C1 segment of cervical spinal cord (tissue), 14 donors: ENCODE measurements around the gene ZNF808.
"Not testable (repeated sequence)": the region's sequence is repeated elsewhere in the genome, so short reads cannot be mapped to it uniquely, and the experiment has no call there.

Experiments used
- DNase-seq, 14 donors: peaks; one replicate each; lab custom pipeline; 2025; lab: John Stamatoyannopoulos, UW

ZNF808 gene

DNA sequence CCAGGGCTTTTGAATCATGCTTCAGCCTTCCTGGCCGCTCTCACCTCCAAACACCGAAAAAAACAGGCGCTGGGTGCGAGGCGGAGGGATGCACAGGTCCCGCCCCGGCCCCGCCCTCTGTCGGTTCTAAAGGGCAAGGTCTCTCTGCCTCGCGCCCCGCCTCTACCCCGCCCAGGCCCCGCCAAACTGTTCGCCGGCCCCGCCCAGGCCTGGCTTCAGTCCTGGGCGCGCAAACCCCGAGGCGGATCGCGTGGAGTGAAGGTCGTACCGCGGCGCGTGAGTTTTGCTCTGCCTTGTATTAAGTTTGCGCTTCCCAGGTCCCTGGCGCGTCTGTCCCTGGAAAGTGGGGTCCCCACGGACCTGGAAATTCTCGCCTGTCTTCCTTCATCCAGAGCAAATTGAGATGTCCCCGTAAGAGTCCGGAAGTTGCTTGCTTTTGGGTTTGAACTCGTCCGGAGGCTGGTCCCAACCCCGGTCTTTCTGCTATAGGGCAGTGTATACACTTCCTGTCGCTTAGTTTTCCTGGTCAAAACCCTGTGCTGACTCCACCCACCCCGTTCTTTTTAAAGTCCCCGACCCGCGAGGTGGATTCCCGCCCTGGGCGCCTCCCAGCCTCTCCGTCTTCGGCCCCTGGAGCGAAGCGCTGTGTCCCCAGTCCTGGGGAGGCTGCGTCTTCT lies 8.4 kb downstream of the ZNF808 start:
- DNase-seq: peak in 11 of 14 donors; percentile 4 to 90 (median 37)

DNA sequence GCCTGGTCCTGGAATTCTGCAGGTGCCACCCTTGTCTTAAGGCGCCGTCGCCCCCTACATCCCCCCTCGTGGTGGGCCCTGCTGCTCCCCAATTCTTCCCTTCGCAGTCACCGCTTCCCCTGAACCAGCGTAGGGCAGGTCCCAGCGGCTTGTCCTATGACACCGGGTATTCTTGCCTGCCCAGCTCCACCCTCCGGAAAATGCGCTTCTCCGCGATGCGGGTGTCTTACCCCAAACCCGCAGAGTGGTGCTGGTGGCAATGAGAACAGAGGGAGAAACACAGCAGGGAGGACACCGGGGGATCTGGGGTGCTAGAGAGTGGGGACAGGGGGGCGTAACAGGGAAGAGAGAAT lies 9.0 kb downstream of the ZNF808 start:
- DNase-seq: peak in 3 of 14 donors; percentile 10 to 51 (median 14)

DNA sequence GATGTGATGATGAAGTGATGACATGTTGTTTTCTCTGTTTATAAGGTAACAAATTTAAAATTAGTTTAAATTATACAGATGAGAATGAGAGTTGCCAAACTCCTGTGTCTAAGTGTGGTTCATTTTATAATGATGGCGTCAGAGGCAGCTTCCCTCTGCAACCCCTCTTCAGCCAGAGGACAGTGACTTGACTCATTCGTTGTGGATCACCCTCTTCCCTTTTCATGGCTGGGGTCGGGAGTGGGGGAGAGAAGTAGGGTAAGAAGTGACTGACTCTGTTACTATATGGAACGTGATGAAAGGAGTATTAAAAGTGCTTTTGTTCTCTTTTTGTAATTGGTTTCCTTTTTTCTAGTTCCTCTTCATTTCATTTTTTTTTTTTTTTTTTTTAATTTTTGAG lies 11.3 kb downstream of the ZNF808 start:
- DNase-seq: not testable (repeated sequence)

DNA sequence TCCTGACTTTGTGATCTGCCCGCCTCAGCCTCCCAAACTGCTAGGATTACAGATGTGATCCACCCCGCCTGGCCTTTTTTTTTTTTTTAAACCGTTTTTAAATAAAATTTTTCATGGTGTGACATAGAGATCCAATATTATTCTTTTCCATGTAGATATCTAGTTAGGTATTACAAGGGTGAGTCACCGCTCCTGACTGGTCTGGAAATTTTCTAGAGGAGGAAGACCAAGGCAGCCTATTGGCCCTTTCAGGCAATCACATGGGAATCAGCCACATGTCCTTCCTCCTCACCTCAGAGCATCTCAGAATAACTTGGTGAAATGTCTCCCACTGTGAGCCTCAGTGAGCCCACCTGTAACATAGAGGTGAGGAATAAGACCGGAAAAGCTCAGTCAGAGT lies 13.7 kb downstream of the ZNF808 start:
- not testable (repeated sequence) for DNase-seq

DNA sequence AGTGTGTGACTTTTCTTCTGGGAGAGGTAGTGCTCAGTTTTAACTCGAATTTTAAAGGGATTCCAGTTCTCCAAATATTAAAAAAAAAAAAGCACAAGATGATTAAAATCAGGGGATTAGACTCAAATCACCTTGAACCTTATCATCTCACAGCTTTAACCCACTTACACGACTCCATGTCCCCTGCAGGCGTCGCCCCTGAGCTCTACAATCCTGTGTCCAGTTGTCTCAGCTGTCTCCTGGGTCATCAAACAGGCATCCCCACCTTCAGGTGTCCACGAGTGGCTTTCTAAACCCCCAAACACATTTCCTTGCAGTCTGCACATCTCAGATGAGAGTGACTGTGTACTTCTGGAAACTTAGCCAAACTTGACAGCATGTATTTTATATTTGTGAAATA lies 14.1 kb downstream of the ZNF808 start:
- no peak for DNase-seq

DNA sequence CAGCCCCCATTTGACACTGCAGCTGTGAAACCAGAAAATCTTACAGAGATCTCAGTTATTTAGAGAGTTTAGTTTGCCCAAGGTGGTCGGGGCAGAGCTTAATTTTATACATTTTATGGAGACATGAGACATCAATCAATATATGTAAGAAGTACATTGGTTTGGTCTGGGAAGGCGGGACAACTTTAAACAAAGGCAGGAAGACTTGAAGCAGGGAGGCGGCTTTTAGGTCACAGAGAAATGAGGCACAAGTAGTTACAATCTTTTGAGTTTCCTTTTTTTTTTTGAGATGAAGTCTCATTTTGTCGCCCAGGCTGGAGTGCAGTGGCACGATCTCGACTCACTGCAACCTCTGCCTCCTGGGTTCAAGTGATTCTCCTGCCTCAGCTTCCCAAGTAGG lies 15.1 kb downstream of the ZNF808 start:
- DNase-seq: not testable (repeated sequence)

DNA sequence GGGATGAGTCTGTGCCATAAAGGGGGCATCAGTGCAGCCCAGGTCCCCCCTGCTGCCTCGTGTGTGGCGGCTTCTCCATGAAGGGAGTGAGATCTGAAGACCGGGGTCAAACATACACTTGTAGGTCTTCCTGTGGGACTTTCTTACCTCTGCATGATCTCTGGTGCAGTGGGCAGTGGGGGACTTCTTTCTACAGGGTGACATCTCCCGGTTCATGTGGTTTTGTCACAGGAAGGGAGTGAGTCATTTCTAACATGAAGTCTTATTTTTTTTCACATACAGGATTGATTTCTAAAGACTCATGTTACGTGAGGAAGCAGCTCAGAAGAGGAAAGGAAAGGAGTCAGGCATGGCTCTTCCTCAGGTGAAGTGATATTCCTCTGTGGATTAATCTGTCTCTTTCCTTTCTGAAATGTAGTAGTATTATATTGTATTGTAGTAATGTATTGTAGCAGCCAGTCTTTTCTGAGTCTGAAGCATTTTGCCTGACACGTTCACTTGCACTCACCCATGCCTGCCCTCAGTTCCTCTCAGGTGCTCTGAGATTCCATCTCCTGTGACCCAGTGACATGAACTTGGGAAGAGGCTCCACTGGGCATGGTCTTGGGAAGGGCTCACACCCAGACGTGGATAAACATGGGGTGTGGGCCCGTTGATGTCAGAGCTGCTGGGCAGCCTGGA lies 15.7 kb downstream of the ZNF808 start:
- no peak for DNase-seq

DNA sequence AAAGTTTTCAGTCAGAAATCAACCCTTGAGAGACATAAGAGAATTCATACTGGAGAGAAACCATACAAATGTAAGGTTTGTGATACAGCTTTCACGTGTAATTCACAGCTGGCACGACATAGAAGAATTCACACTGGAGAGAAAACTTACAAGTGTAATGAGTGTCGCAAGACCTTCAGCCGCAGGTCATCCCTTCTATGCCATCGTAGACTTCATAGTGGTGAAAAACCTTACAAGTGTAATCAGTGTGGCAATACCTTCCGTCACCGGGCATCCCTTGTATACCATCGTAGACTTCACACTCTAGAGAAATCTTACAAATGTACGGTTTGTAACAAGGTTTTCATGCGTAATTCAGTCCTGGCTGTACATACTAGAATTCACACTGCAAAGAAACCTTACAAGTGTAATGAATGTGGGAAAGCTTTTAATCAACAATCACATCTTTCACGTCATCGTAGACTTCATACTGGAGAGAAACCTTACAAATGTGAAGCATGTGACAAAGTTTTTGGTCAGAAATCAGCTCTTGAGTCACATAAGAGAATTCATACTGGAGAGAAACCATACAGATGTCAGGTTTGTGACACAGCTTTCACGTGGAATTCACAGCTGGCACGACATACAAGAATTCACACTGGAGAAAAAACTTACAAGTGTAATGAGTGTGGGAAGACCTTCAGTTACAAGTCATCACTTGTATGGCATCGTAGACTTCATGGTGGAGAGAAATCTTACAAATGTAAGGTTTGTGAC lies 26.9 kb downstream of the ZNF808 start:
- no peak for DNase-seq

DNA sequence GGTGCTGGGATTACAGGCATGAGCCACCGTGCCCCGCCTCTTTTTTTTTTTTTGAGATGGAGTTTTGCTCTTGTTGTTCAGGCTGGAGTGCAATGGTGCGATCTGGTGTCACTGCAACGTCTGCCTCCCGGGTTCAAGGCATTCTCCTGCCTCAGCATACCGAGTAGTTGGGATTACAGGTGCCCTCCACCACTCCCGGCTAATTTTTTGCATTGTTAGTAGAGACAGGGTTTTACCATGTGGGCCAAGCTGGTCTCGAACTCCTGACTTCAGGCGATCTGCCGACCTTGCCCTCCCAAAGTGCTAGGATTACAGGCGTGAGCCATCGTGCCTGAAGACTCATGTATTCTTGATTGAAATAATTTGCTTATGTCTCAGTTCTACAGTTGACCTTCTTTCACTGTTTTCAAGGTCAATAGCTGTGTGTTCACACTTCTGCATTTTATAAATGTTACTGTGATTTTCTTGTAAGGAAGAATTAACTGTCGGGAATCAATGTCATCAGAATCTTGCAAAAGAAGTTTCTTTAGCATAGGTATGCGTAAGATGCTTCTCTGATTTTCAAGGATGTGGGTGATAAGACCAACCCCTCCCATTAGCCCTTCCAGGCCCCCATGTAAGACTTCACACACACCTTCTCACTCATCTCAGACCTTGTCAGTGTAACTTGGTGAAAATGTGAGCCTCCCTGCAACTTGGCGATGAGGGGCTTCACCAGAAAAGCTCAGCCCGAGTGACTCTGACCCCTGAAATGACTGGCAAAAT lies 29.9 kb downstream of the ZNF808 start:
- no peak for DNase-seq

DNA sequence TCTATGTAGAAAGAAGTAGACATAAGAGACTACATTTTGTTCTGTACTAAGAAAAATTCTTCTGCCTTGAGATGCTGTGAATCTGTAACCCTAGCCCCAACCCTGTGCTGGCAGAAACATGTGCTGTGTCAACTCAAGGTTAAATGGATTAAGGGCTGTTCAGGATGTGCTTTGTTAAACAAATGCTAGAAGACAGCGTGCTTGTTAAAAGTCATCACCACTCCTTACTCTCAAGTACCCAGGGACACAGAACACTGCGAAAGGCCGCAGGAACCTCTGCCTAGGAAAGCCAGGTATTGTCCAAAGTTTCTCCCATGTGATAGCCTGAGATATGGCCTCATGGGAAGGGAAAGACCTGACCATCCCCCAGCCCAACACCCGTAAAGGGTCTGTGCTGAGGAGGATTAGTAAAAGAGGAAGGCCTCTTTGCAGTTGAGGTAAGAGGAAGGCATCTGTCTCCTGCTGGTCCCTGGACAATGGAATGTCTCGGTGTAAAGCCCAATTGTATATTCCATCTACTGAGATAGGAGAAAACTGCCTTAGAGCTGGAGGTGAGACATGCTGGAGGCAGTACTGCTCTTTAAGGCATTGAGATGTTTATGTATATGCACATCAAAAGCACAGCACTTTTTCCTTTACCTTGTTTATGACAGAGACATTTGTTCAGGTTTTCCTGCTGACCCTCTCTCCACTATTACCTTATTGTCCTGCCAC lies 31.4 kb downstream of the ZNF808 start:
- not testable (repeated sequence) for DNase-seq

DNA sequence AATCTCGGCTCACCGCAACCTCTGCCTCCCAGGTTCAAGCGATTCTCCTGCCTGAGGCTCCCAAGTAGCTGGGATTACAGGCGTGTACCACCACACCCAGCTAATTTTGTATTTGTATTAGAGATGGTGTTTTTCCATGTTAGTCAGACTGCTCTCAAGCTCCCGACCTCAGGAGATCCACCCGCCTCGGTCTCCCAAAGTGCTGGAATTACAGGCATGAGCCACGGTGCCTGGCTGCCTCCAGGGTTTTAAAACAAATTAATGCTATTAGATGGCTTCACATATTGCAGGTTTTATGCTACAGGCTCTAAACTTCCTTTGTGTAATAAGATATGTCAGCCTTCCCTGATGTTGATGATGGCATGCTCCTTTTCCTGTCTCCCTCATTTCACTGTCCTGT lies 34.1 kb downstream of the ZNF808 start:
- DNase-seq: not testable (repeated sequence)

DNA sequence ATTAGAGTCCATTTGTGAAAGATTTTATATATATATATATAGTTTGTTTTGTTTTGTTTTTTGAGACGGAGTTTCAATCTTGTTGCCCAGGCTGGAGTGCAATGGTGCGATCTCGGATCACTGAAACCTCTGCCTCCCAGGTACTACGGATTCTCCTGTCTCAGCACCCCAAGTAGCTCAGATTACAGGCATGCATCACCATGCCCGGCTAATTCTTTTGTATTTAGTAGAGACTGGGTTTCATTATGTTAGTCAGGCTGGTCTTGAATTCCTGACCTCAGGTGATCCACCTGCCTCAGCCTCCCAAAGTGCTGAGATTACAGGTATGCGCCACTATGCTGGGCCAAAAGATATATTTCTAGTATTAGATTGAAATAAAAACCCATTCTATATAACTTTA lies 38.7 kb downstream of the ZNF808 start:
- DNase-seq: no peak

DNA sequence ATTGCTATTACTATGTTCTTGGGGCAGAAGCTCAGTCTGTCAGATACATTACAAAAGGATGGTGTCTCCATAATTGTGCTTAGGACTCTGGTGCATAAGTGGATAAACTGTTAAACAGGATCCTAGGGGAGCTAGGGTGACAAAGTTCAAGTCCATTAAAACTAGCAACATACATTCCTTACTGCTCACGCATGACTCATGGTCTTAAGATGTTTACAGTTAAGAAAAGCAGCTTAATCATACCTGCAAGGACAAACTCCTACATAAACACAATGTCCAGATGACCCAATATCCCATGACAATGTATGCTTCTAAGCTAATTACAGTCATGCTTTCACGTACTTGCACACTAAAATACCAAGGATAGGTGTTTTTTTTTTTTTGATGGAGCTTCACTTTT lies 39.1 kb downstream of the ZNF808 start:
- no peak for DNase-seq

DNA sequence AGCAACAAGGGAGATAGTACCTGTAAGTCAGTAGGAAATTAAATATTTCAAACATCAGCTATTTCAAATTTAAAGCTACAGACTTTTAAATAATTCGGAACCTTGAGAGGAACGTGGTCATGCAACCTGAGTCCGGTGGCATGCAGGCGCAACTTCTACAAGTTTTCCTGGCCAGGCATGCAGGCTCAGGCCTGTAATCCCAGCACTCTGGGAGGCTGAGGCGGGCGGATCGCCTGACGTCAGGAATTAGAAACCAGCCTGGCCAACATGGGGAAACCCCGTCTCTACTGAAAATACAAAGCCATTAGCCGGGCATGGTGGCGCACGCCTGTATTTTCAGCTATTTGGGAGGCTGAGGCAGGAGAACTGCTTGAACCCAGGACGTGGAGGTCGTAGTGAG lies 40.5 kb downstream of the ZNF808 start:
- DNase-seq: no peak

DNA sequence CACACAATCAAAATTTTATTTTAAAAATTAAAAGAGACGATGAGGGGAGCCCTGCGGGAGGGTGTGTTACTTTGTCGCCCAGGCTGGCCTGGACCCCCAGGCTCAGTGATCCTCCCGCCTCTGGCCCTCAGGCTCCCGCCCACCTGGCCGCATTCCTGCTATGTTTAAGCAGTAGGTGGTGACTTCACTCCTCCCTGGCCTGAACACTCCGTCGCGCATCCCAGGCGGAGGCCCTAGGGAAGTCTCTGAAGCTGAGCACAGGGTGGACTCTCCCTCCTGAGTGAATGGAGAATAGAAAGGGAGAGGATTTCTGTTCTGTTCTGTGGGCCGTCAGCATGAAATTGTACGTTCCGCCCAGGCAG lies 42.2 kb downstream of the ZNF808 start:
- DNase-seq: not testable (repeated sequence)

DNA sequence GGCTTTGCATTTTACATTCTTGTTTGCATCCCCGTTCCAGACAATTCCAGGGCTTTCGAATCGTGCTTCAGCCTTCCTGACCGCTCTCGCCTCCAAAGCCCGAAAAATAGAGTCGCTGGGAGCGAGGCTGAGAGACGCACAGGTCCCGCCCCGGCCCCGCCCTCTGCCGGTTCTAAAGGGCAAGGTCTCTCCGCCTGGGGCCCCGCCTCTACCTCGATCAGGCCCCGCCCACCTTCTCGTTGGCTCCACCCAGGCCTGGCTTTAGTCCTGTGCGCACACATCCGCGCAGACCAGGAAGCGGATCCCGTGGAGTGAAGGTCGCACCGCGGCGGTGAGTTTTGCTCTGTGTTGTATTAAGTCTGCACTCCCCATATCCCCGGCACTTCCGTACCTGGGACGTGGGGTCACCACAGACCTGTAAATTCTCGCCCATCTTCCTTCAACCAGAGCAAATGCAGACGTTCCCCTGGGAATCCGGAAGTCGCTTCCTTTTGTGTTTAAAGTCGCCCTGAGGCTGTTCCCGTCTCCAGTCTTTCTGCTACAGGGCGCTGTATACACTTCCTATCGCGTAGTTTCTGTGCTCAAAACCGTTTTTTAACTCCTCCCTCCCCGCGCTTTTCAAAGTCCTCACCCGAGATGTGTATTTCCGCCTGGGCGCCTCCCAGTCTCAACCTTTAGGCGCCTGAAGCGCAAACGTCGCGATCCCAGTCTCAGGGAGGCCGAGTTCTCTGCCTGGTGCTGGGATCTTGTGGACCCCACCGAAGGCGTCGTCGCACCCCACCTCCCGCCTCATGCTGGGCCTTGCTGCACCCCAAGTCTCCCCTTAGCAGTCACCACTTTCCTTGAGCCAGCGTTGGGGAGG lies 42.8 kb downstream of the ZNF808 start, which contains the start of gene ZNF701:
ZNF701 (plus strand) TSS at position 288 of the 862 bp plus-strand sequence. CDS start 3,861 bp downstream, outside the sequence.
- peak; percentile 44 to 93 (median 88) for DNase-seq

DNA sequence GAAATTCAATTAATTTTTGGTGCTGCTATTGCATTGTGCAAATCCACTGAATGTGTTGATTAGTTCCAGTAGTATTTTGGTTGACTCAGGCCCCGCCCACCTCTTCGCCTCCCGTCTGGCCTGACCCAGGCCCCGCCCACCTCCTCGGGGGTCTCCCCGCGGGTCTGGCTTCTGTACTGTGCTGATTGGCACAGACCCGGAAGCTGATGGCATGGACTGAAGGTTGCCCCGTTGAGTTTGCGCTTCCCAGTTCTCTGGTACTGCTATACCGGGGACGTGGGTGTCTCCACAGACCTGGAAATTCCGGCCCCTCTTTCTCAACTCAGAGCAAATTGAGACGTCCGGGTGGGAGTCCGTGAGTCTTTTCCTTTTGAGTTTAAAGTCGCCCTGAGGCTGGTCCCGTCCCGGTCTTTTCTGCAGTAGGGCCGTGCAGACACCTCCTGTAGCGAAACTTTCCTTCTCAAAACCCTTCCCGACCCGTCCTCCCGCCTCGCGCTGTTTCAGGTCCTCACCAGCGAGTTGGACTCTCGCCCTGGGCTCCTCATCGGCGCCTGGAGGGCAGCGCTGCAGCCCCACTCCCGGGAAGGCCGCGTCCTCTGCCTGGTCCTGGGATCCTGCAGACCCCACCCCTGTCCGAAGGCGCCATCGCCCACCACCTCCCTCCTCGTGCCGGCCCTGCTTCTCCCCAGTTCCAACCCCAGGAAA lies 57.4 kb downstream of the ZNF808 start:
- no peak for DNase-seq

DNA sequence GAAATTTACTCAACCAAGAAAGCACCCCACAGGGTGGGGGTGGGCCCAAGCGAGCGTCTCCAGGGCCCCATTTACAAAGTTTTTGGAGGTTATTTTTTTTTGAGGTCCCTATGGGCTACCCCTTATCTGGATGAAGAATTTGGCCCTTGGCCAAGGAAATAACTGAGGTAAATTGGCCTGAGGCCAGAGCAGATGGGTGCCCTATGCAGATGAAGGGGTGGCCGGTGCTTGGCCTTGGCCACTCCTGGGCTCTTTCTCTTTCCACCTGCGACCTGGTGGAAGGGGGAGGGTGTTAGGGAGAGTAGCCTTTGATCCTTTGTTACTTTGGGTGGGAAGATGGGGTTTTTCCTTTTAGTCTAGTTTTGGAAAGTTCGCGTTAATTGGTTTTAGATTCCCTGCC lies 58.1 kb downstream of the ZNF808 start:
- no peak for DNase-seq

DNA sequence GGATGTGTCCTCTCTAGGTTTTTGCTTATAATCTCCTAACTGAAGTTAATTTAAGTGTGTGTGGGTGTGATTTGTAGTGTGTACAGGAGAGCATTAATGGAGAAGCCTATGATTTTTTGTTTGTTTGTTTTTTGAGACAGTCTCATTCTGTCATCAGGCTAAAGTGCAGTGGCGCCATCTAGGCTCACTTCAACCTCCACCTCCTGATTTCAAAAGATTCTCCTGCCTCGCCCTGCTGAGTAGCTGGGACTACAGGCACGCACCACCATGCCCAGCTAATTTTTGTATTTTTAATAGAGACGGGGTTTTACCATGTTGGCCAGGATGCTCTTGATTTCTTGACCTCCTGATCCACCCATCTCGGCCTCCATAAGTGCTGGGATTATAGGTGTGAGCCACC lies 63.3 kb downstream of the ZNF808 start:
- no peak for DNase-seq

DNA sequence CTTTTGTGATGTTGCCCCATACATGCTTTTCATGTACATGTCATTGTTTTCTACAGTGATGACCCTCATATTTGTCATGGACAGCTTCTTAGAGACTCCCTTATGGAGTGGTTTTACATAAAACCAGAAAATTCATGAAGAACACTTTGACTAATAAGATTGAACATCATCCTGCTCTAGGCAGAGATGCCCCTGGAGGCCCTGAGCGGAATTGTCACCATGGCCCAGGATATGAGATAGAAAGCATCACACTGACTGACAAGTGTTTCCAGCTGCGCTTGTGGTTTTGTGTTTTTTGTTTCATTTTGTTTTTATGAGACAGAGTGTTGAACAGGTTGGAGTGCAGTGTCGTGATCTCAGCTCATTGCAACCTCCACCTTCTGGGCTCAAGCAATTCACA lies 64.8 kb downstream of the ZNF808 start:
- DNase-seq: no peak
